ENCODE results near the gene CD247.

The CD247 gene

GRCh38 chr1:167546935-167547334 lies 28.6 kb upstream of the CD247 start:
- DNase-seq (no peak), ATAC-seq (no peak)
- H3K4me1 Mint-ChIP-seq: peaks cover 32% of the 10 kb centered on the region
- H3K27ac Mint-ChIP-seq: no peak overlapping the region
- H3K4me3 Mint-ChIP-seq: no peak overlapping the region
- H3K27me3 Mint-ChIP-seq: no peaks in the 10 kb centered on the region
- no peaks in the 10 kb centered on the region for H3K9me3 Mint-ChIP-seq

GRCh38 chr1:167545349-167545748 lies 27.0 kb upstream of the CD247 start:
- Mint-ChIP-seq H3K27me3 (no peaks in the 10 kb centered on the region), H3K4me3 (no peak overlapping the region), H3K27ac (no peak overlapping the region), H3K4me1 (peaks cover 30% of the 10 kb centered on the region), H3K9me3 (no peaks in the 10 kb centered on the region)
- ATAC-seq: no peak
- no peak for DNase-seq

GRCh38 chr1:167544447-167545093 lies 26.2 kb upstream of the CD247 start:
- Mint-ChIP-seq H3K27me3 (no peaks in the 10 kb centered on the region), H3K4me1 (peaks cover 37% of the 10 kb centered on the region), H3K9me3 (no peaks in the 10 kb centered on the region), H3K27ac (peak overlapping the region in 1 of 2 donors; percentile 53), H3K4me3 (no peak overlapping the region)
- DNase-seq: peak in 1 of 2 donors; percentile 39
- ATAC-seq: peak; percentile 74

DNA sequence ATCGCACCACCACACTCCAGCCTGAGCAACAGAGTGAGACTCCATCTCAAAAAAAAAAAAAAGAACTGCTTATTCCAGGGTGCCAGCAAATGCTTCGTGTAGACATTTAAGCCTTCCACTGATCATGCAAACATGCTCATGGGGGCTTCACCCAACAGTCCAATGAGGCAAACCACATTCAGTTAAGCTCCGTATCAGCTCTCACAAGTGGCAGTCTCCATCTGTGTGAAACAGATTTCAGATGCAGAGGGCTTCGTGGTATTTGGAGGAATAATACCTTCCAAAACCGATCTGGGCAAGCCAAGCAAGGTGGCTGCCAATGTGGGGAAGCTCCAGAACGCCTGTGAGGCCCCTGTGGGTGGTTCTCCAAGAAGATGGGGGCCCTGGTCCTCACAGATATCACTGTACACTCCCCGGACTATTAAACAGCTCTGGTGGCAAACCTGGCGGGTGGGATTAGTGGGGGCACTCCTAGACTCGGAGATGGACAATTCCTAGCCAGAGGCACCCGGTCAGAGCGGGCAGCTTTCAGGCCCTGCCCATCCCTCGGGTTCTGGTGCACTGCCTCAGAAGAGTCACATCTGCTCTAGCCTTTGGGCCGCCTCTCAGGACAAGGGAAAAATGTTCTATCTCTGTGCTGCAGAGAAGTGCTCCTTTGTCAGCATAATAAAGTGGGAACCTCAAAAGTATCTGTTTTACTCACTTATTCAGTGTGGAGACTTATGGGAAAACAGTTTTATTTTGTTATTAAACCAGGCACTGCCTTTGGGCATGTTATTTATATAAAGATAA lies 25.1 kb upstream of the CD247 start:
- Mint-ChIP-seq H3K27me3 (no peaks in the 10 kb centered on the region), H3K4me1 (peaks cover 44% of the 10 kb centered on the region), H3K4me3 (no peak overlapping the region), H3K27ac (peak overlapping the region in 1 of 2 donors; percentile 59), H3K9me3 (no peaks in the 10 kb centered on the region)
- ATAC-seq: no peak
- DNase-seq: no peak

DNA sequence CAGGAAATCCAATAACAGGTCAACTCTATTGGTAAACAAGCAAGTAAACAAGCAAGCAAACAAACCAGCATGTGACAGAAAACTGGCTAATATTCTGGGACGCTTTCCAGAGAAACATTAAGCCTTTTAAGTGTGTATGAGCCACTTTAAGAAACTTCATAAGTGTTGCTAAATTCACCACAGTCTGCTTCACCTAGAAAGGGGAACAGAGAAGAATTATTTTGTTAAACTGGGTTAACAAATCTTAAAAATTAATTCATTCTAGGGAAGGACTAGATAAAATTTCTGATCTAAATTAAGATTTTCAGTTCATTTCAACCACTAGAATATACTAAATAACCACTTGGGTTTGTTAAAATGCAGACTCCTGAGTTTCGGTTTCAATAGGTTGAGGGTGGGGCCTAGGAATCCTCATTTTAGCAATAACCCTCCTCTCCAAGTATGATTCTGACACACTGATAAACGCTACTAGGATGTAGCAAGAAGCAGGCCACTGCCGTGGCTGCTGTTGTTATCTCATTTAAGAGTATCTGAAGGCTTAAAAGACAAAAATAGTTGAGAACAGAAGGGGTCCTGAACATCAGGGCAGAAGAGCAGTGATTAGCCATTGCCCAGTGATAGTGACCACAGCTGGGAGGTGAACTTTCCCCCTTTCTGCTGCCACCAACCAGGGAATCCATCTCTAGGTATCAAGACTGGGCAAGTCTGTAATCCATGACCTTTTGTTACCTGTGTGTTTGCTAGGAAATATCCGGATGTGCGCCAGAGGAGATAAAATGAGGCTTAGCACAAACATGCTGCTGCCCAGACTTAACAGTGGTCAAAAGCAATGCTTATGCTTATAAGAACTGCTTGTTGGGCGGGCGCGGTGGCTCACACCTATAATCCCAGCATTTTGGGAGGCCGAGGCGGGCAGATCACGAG lies 24.0 kb upstream of the CD247 start:
- Mint-ChIP-seq H3K9me3 (no peaks in the 10 kb centered on the region), H3K27ac (no peak overlapping the region), H3K27me3 (no peaks in the 10 kb centered on the region), H3K4me3 (no peak overlapping the region), H3K4me1 (peaks cover 49% of the 10 kb centered on the region)
- ATAC-seq: peak; percentile 70
- no peak for DNase-seq

GRCh38 chr1:167541610-167542009 lies 23.3 kb upstream of the CD247 start:
- Mint-ChIP-seq H3K4me3 (no peak overlapping the region), H3K4me1 (peaks cover 49% of the 10 kb centered on the region)
- ATAC-seq: no peak

GRCh38 chr1:167541003-167541402 lies 22.7 kb upstream of the CD247 start:
- DNase-seq: no peak
- Mint-ChIP-seq H3K4me1 (peaks cover 49% of the 10 kb centered on the region), H3K4me3 (no peak overlapping the region), H3K9me3 (no peaks in the 10 kb centered on the region), H3K27me3 (no peaks in the 10 kb centered on the region), H3K27ac (no peak overlapping the region)
- ATAC-seq: no peak

More at GRCh38 chr1:167541610-167542009, 23.3 kb upstream of the CD247 start:
- Mint-ChIP-seq H3K27ac (no peak overlapping the region), H3K27me3 (no peaks in the 10 kb centered on the region), H3K9me3 (no peaks in the 10 kb centered on the region)
- no peak for DNase-seq

DNA sequence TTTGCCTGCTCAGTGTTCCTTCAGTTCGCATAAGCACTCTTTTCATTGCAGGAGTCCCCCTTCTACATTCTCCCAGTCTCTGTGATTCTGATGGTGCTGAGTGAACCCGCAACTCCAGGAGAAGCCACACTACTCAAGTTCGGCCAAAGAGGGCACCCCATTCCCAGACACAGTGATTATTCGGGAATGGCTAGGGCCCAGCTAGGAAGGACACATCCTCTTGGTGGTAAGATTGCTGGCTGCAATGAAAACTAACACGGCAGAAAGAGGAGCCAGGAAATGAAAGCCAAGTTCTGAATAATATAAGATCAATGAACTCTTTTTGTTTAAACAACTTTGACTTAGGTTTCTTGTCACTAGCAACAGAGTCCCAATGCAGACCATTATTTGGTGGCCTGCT lies 20.3 kb upstream of the CD247 start:
- DNase-seq (no peak), ATAC-seq (no peak)
- peak overlapping the region in 1 of 2 donors; percentile 78 for H3K27ac Mint-ChIP-seq
- peaks cover 41% of the 10 kb centered on the region for H3K4me1 Mint-ChIP-seq
- no peaks in the 10 kb centered on the region for H3K27me3 Mint-ChIP-seq
- peak overlapping the region in 1 of 2 donors; percentile 30 for H3K4me3 Mint-ChIP-seq
- H3K9me3 Mint-ChIP-seq: no peaks in the 10 kb centered on the region

GRCh38 chr1:167533851-167534300 lies 15.5 kb upstream of the CD247 start:
- peaks cover 26% of the 10 kb centered on the region for H3K4me1 Mint-ChIP-seq
- no peak overlapping the region for H3K4me3 Mint-ChIP-seq
- no peak overlapping the region for H3K27ac Mint-ChIP-seq
- peak; percentile 54 to 59 for DNase-seq
- no peaks in the 10 kb centered on the region for H3K27me3 Mint-ChIP-seq
- ATAC-seq: peak; percentile 80
- H3K9me3 Mint-ChIP-seq: no peaks in the 10 kb centered on the region

GRCh38 chr1:167532964-167533824 lies 14.9 kb upstream of the CD247 start:
- Mint-ChIP-seq H3K27me3 (no peaks in the 10 kb centered on the region), H3K27ac (no peak overlapping the region), H3K9me3 (no peaks in the 10 kb centered on the region), H3K4me1 (peaks cover 19% of the 10 kb centered on the region), H3K4me3 (no peak overlapping the region)
- ATAC-seq (peak; percentile 28), DNase-seq (no peak)

- DNase-seq (no peak), ATAC-seq (no peak)
- H3K9me3 Mint-ChIP-seq: no peaks in the 10 kb centered on the region
- no peaks in the 10 kb centered on the region for H3K27me3 Mint-ChIP-seq
- H3K27ac Mint-ChIP-seq: no peak overlapping the region
- no peak overlapping the region for H3K4me3 Mint-ChIP-seq
- H3K4me1 Mint-ChIP-seq: peaks cover 16% of the 10 kb centered on the region
These were observed 14.0 kb upstream of the CD247 start for GRCh38 chr1:167532375-167532774.

DNA sequence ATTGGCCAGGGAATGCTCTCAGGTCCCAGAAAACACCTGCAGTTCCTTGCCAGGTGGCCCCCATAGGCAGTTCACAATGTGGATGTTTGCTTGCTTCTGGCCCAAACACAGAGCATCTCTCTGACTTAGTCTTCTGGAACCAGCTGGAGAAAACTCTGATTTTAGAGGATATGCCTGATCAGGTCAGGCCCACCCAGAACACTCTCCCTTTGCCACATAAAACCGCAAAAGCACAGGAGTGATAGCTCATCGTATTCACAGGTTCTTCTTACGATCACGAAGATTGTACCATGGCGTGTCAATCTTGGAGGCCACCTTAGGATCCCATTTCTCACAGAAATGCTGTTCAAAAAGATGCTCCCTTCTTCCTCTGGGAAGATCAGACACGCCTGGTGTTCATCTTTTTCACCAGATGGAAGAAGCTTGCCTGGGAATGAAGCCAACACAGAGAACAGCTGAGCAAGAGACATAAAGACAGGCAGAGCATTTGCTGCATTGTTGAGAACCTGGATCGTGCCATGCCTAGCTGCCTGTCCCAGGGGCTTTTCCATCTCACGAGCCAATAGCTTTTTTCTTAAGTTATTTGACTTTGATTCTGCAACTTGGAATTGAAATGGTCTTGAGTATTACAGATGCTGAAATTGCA lies 11.6 kb upstream of the CD247 start:
- DNase-seq (no peak), ATAC-seq (no peak)
- Mint-ChIP-seq H3K9me3 (no peaks in the 10 kb centered on the region), H3K27me3 (no peaks in the 10 kb centered on the region), H3K4me1 (peaks cover 23% of the 10 kb centered on the region), H3K27ac (no peak overlapping the region), H3K4me3 (no peak overlapping the region)

DNA sequence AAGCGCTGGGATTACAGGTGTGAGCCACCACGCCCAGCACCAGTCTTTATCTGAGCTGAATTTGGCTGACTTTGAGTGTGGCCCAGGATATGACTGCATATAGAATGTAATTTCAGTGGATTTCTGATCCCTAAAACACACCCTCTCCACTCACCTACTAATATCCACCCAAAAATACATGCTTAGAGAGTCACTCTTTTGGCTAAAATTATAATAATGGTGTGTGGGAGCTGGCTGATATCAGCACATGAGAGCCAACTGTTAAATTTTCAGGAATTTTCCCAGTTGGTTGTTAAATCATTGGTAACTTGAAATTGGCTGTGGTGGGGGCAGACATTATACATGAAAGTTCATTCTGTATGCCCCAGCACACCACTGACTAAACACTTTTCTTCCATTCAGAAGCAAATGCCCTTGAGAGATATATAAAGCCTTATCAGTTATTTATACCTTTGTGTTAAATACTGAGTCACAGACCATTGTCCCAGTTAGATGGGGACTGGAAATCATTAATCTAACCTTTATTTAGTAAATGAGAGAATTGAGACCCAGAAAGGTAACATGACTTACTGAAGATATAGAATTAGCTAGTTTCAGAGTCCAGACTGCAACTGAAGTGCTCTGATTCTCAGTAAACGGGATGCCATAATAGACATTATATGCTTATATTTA lies 9.9 kb upstream of the CD247 start:
- Mint-ChIP-seq H3K9me3 (no peaks in the 10 kb centered on the region), H3K4me3 (no peak overlapping the region), H3K27me3 (no peaks in the 10 kb centered on the region), H3K4me1 (peaks cover 15% of the 10 kb centered on the region), H3K27ac (peak overlapping the region; percentile 34 to 51)
- ATAC-seq: no peak
- no peak for DNase-seq
